ENCODE results near the gene ERBB4.

Gene ERBB4

DNA sequence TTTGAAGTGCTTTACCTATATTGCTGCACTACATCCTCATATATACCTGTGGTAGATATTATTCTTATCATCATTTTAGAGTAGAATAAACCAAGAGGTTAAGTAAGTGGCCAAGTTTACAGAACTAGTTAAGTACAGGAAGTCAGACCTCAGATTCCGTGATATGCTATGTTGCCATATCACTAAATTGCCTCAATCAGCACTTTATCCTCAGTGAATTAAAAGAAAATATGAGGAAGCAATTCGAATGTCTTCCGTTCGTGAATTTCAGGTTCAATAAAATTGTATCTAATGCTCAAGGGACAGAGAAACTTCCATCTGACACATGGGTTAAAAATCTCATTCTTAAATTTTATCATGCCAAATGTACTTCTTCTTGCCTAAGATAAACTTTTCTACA lies 1133.6 kb downstream of the ERBB4 start:
- DNase-seq (ENCODE audit: low read depth, low spot score), result no peak
- H3K4me3 ChIP-seq (ENCODE audit: low read length), result no peak overlapping the region

DNA sequence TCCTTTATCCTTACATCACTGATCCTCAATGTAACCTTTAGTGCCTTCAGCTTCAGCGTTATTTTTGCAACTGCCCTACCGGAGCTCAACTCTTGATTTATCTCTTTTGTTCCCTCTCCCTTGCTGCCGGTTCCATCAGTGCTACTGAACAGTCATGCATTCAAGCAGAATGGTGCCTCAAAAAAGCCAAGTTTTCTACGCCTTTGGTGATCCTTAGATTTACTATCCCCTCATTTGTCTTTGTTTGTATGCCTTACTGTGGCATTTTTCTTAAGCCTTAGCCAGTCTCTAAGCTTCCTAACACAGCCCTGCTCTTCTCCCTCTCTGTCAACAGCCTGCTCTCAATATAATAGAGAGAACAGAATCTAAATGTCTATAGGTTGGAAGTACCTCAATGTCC lies 1134.5 kb downstream of the ERBB4 start:
- H3K4me3 ChIP-seq (ENCODE audit: low read length), result no peak overlapping the region
- DNase-seq (ENCODE audit: low read depth, low spot score), result no peak

DNA sequence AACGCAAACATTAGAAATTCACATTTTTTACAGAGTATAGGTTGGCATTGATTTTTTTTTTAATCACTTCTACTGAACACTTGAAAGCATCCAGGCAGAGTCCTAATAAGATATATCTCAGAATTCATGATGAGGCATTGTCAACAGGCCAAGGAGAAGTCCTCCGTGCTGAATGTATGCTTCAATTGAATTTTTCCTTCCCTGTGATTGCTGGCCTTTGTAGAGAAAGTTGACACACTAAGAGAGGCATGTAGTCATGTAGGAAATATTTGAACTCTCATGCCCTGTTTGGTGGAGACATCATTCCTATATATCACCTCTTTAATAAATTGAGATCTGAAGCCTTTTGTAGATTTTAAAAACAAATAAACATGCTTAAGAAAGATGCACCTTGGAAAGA lies 1137.3 kb downstream of the ERBB4 start:
- H3K4me3 ChIP-seq (ENCODE audit: low read length), result no peak overlapping the region
- no peak for DNase-seq (ENCODE audit: low read depth, low spot score)

DNA sequence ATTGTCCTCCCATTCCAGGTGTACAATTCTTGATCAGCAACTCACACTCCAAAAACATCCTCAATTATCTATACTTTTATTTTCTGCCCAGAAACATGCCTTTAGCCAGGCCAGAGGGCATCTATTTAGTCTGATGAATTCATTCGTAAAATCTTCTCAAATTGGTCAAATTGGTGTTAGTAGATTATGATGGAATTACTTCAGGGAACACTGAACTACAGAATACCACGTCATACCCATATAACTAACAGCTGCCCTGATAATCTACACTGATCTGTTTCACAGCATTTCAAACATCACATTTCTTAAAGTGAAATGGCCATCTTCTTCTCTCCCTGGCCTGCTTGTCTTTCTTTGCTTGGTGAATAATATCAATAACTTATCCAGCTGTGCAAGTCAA lies 1140.8 kb downstream of the ERBB4 start:
- H3K4me3 ChIP-seq (ENCODE audit: low read length), result no peak overlapping the region
- DNase-seq (ENCODE audit: low read depth, low spot score), result no peak

DNA sequence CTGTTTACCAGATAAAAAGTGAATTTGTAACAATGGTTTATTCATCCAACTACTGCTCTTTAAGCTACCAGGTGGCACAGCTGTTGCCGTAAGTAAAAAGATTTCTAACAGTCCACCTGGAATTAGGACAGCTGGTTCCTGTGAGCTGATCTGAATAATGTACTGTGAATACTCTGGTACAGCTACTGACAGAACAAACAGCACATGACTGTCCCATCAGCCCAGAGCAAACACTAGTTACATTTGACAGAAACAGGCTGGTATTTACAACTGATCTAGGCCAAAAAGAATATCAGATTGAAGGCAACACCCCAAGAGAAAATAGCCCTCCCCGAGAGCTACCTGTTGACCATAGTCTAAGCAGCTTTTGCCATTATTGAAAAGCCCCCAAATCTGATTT lies 1141.8 kb downstream of the ERBB4 start:
- H3K4me3 ChIP-seq (ENCODE audit: low read length), result no peak overlapping the region
- DNase-seq (ENCODE audit: low read depth, low spot score), result no peak

DNA sequence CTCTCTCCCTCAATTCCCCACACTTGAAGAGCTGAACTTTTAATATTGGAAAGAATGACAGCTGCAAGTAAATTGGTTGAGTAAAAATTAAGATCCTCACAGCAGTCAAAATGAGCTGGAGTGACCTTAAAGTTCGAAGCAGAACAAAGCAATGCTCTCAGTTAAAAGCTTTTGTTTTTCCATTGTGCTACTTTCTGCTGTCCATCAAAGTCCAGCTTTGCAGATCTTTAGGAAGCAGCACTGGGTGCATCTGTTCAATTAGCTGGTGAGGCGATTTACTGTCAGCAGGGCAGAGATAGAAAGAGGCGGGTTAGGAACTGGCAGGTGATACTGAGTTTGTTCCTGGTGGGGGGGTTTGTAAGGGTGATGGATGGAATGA lies 1147.4 kb downstream of the ERBB4 start:
- DNase-seq (ENCODE audit: low read depth, low spot score), result no peak
- no peak overlapping the region for H3K4me3 ChIP-seq (ENCODE audit: low read length)

DNA sequence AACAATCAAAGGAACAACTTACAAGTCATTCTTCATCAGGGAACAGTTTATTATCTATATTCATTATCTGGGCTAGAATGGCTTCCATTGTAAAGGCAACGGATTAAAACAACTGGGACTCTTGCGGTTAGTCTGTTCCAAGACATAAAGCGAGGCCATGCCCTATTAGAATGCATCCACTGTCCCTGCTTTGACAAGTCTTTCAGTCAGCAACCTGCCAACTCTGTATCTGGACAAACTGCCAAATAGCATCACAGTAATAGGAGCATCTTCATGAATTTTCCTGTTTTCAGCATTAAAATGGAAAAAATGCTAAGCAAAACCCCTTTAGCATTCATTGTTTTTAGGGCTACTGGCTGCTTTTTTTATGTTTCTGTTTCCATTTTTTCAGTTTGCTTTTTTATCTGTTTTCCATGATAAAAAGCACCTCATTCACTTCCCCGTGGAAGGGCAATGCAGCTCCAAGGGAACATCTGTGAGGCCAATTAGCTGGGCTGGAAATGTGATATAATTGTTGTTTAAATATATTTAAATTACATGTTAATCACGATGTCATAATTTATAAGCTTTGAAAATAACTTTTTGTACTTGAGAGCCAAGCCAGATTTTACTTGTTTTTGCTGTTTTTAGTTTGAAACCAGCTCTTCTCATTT lies 1147.9 kb downstream of the ERBB4 start:
- DNase-seq (ENCODE audit: low read depth, low spot score), result no peak
- H3K4me3 ChIP-seq (ENCODE audit: low read length), result no peak overlapping the region

DNA sequence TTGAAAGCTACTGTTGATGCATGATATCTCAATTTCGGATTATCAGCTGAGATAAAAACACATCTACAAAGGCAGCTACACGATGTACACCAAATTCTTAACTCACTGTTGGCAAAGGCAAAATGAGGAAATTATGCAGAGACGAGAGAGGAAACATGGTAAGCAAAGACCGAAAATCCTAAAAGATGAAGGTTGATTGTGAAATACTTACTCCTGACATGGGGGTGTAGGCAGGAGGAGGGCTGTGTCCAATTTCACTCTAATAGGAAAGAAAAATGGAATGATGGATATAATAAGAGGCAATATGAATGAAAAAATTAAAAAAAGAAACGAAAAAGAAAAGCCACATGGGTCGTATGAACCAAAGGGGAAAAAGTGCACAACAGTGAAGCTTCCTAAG lies 1150.9 kb downstream of the ERBB4 start:
- DNase-seq (ENCODE audit: low read depth, low spot score), result no peak
- H3K4me3 ChIP-seq (ENCODE audit: low read length), result no peak overlapping the region

DNA sequence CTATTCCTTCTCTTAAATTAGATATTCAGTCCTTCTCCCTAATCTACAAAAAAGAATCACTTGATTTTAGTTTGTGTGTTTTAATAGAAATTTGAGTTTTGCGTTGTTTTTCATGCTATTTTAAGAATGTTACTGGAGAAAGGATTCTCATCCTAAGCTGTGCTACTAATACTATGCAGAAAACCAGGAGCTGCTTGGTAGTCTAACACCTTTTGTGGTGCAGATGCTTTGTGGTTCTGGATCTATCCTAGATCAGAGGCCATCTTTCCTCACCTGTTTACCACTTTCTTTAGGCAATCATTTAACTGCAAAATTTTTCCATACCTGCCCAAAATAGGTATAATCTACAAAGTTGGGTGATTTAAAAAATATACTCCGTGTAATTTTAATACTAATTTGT lies 1158.6 kb downstream of the ERBB4 start:
- DNase-seq (ENCODE audit: low read depth, low spot score), result no peak
- no peak overlapping the region for H3K4me3 ChIP-seq (ENCODE audit: low read length)

DNA sequence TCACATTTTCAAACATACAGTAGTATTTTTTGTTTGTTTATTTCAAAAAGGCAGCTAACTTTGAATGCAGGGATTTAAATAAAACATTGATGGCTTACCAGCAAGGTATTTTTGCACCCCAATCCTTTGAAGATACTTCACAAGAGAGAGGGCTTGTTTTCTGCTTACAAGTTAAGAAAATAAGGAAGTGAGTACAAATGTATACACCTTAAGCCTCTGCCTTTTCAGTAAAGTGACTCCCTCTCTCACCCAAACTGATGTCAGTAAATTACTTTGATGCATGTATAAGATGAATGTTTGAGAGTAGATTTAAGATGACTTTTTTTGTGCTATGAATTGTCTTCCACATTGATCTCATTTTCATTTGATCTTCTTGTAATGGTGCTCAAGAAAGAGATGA lies 1162.2 kb downstream of the ERBB4 start:
- no peak for DNase-seq (ENCODE audit: low read depth, low spot score)
- no peak overlapping the region for H3K4me3 ChIP-seq (ENCODE audit: low read length)

DNA sequence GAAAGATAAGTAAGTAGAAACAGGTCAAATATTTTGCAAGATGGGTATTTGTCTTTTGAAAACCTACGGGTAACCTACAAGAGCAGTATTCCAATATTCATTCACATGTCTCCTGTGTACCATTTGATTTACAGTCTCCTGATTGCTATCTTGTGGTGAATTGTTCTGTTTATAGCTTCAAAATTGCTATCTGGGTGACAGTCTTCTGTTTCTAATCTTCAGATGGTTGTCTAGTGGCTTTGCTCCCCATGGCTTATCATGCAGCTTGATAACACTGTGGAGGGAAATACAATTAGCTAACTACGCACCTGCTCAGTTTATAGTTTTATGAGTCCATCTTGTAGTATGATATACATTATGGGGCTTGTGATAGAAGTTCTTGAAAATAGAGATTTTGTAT lies 1165.4 kb downstream of the ERBB4 start:
- no peak overlapping the region for H3K4me3 ChIP-seq (ENCODE audit: low read length)
- no peak for DNase-seq (ENCODE audit: low read depth, low spot score)

DNA sequence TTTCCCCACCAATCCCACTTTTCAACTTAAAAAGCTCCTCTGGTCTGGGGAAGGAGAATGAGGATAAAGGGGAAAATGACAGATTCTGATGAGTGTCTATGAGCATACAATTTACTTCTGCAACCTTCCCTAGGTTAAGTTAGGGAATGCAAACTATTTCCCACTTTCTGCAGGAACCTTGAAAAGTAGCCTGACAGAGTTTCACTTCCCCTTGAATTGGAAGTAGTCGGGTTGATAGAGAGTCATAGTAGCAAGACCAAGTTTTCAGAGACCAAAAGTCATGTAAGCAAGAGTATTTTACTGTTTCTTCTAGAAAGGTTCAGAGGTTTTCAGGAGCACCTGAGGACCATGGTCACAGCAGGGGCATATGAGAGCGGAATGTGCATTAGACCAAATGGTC lies 1167.1 kb downstream of the ERBB4 start:
- no peak for DNase-seq (ENCODE audit: low read depth, low spot score)
- H3K4me3 ChIP-seq (ENCODE audit: low read length), result no peak overlapping the region

DNA sequence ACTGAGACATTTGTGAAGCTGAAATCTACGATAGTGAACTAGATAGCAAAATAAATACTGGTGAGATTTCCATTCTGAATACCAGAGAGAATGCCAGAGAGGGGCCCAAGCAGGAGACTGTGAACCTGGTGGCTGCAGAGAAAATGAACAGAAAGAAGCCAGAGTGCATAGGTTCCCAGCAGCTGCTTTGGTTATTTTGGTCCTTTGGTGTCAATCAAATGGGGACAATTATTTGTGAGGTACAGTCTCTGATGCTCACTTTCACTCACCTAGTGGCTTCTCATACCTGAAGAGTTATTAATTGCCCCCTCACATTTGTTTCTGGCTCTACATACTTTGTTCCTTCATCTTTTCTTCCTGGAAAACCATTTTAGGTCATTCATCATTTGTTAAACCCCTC lies 1170.1 kb downstream of the ERBB4 start:
- no peak overlapping the region for H3K4me3 ChIP-seq (ENCODE audit: low read length)
- DNase-seq (ENCODE audit: low read depth, low spot score), result no peak

DNA sequence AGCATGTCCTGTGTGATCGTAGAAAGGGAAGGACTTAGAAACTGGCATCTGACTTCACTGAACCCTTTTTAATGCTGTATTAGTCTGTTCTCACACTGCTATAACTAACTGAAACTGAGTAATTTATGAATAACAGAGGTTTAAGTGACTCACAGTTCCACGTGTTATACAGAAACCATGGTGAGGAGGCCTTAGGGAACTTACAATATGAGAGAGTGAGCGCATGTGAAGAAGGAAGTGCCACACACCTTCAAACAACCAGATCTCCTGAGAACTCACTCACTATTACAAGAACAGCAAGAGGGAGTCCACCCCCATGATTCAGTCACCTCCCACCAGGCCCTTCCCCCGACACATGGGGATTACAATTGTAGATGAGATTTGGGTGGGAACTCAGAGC lies 1170.9 kb downstream of the ERBB4 start:
- H3K4me3 ChIP-seq (ENCODE audit: low read length), result no peak overlapping the region
- no peak for DNase-seq (ENCODE audit: low read depth, low spot score)

DNA sequence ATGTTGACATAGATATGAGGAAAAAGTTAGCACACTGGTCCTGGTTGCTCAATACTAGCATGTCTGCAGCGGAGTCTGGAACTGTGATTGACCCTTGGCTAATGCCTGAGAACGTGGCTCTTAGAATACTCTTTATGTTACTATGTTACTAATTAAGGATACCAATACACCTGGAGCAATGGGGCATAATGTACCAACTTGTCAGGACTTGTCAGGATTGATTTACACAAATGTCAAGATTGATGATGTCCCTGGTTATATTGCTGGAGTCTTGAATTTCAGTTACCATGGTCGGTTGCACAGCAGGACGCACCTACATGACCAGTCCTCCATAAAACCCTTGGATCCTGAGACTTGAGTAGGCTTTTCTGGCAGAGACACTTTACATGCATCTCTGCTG lies 1171.3 kb downstream of the ERBB4 start:
- DNase-seq (ENCODE audit: low read depth, low spot score), result no peak

DNA sequence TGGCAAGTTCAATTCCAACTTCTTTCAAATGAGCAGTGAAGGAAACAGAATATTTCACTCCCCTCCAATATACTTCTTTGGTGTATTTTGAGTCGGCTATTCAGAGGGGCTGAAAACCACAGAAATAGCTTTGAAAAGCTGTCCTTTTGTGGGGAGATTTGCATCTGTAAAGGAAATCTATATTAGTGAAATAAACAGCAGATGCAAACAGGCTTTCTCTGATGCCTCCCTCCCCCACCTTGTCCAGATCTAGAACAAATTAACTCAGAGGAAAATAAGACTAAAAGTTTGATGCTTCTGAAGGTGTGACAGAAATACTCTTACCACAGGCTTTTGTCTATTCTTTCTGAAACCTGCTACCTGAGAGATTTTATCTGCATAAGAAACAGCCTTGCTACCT lies 1173.7 kb downstream of the ERBB4 start:
- H3K4me3 ChIP-seq (ENCODE audit: low read length), result no peak overlapping the region
- no peak for DNase-seq (ENCODE audit: low read depth, low spot score)

More for the DNA sequence above, 1171.3 kb downstream of the ERBB4 start:
- H3K4me3 ChIP-seq (ENCODE audit: low read length), result no peak overlapping the region

DNA sequence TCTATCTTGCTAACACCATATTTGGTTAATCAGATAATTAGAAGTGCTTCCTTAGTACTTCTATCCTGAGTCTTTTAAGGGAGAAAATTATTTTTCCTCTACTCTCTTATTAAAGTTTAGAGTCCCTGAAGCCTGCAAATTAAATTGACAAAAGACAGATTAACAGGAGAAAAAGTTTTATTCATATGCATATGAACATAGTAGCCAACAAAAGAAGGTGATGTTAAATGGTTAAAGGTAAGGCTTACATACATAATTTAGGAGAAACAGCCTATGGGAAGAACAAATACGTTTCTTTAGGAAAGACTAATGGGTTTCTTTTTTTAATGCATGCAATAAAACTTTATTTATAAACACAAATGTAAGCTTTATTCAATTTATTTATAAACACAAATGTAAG lies 1177.2 kb downstream of the ERBB4 start:
- no peak overlapping the region for H3K4me3 ChIP-seq (ENCODE audit: low read length)
- no peak for DNase-seq (ENCODE audit: low read depth, low spot score)

DNA sequence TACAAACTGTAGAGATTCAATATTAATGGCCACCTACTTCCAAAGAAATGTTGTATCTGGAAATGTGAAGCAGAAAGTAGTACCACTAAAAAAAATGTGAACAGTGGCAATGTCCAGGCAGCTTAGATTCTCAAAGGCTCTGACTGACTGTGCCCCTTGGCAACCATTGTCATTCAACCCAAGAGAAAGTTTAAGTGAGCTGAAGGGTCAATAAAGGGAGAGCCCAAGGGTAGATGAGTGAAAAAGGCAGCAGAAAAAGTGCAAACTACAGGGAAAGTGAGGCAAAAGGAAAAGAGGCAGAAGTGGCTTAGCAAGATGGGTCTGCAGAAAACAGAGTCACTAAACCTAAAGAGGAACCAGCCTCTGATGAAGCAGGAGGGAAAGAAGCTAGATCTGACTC lies 1179.3 kb downstream of the ERBB4 start:
- no peak for DNase-seq (ENCODE audit: low read depth, low spot score)
- H3K4me3 ChIP-seq (ENCODE audit: low read length), result no peak overlapping the region

DNA sequence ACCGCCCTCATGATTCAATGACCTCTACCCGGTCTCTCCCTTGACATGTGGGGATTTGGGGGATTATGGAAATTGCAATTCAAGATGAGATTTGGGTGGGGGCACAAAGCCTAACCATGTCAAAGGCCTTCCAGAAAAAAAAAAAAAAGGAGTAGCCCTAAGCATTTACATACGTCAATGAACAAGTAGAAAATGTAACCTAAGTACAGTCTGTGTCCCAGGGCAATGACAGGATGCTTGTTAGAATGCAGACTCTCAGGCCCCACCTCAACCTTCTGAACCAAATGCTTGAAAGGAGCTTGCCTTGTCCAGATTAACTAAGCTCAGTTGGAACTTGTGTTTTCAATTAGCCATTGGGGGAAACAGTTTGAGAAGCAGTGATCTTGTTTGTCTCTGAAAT lies 1180.1 kb downstream of the ERBB4 start:
- DNase-seq (ENCODE audit: low read depth, low spot score), result no peak
- H3K4me3 ChIP-seq (ENCODE audit: low read length), result no peak overlapping the region

DNA sequence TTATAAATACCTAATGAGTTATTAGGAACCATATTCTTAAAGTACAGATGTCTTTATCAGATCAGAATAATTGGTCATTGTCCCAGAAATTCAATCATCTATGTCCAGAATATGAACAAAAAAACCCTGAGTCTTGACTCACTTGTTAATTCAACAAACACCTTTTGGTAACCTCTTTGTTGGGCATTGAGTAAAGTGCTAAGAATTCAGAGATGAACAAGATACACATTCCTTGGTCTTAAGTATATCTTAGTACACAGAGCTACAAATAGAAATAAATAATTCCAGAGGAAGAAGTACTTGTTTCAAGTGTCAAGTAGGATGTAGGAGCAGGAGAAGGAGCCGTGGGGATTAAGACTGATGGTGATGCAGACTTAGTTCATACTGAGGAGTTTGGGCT lies 1184.1 kb downstream of the ERBB4 start:
- no peak for DNase-seq (ENCODE audit: low read depth, low spot score)

DNA sequence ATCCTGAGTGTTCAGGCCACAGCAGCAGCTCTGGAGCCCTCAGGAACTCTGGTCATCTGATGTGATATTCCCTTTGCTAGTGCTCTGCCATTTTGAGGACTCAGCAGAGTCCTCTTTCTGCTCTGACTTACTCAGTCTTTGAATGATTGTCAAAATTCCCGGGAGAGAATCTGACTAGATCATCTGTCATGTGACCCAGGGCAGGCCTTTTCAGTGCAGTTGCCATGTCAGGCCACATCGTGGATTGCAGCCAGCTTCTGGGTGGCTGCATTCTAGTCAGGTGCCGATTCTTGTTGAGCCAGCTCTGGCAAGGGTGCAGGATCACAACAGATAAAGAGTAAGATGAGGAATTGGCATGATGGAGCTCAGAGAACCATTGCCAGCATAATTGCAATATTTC lies 1186.6 kb downstream of the ERBB4 start:
- no peak overlapping the region for H3K4me3 ChIP-seq (ENCODE audit: low read length)
- no peak for DNase-seq (ENCODE audit: low read depth, low spot score)

More for the DNA sequence above, 1184.1 kb downstream of the ERBB4 start:
- no peak overlapping the region for H3K4me3 ChIP-seq (ENCODE audit: low read length)

DNA sequence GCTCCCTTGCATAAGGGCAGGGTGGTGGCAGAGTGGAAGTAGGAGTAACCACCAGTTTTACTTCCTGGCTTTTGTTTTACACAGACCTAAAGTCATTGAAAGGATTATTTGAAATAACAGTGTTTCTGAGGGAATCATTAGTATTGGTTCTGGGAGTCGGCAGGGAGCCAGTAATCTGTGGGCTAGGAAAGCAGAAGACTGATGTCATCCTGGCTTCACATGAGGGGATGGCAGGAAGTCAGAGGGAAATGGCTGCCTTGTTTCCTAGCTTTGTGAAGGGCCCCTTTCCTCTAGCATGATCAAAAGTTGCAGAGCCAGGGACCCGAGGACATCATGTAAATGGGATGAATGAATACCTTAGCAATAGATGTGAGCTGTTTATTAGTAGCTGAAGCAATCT lies 1189.6 kb downstream of the ERBB4 start:
- no peak for DNase-seq (ENCODE audit: low read depth, low spot score)

More for the DNA sequence above, 1189.6 kb downstream of the ERBB4 start:
- no peak overlapping the region for H3K4me3 ChIP-seq (ENCODE audit: low read length)

Measured in Jurkat, Clone E6-1 (cell line).